GM12878 (cell line): ENCODE results near the gene RHBG. TPM values are rescaled to one million over a fixed set of nuclear protein-coding genes. Genes with fewer than 3 reads are reported as not detected.

Experiments used
- ATAC-seq: fragments of 200-7000 bp; cut with Tn5 transposase; 3 replicates; pipeline ENCODE4 v1.9.1; 2020; ENCODE audit warnings: mild to moderate bottlenecking, moderate library complexity
- BruUV-seq: library from RNA; stranded (reverse); fragments of 400-500 nt; replicated peaks from 2 replicates; lab custom pipeline; 2021; lab: Mats Ljungman, UMichigan
- CTCF ChIA-PET: fragments of 300-600 bp; sonication (Branson Sonifier 250); formaldehyde crosslinking; extraction: SDS; loops from one replicate; lab custom pipeline; 2021; ENCODE audit warnings: inconsistent platforms; lab: Yijun Ruan, JAX
- POLR2A ChIA-PET: fragments of 350-600 bp; formaldehyde crosslinking; extraction: SDS; loops from one replicate; lab custom pipeline; 2021; ENCODE audit warnings: inconsistent platforms; lab: Charles Lee
- RAD21 ChIA-PET: fragments of 300-600 bp; sonication (Branson Sonifier 250); formaldehyde crosslinking; loops from one replicate; lab custom pipeline; 2023; ENCODE audit warnings: antibody characterized with exemption; ENCODE audit not compliant: unreplicated experiment; lab: Charles Lee
- SMC1A ChIA-PET: fragments of 300-600 bp; sonication (Branson Sonifier 250); formaldehyde crosslinking; loops from one replicate; lab custom pipeline; 2023; ENCODE audit not compliant: unreplicated experiment, uncharacterized antibody; lab: Charles Lee
- DNase-seq: peaks from one replicate; pipeline ENCODE4 v3.0.0-alpha.2; 2011; ENCODE audit warnings: low read depth, low spot score
- FAIRE-seq: peaks from 3 replicates; lab custom pipeline; 2011; peaks lifted over from hg19 to GRCh38; lab: Jason Lieb, UNC
- H2AFZ ChIP-seq: 2 replicates; pipeline ENCODE4 v1.6.0; 2011; ENCODE audit warnings: low read depth, low read length, control low read depth; ENCODE audit not compliant: control insufficient read depth
- H3K27ac ChIP-seq: 2 replicates; pipeline ENCODE4 v1.5.1; 2011; ENCODE audit warnings: control low read depth; ENCODE audit not compliant: control insufficient read depth, insufficient read depth
- H3K27me3 ChIP-seq, 2 experiments: replicated peaks in 1 of 2; 2 replicates each; pipeline versions ENCODE4 v1.6.0 to v1.6.1; 2011; ENCODE audit warnings: low read length in 1 of 2; ENCODE audit not compliant: control insufficient read depth in 2 of 2, insufficient read depth in 2 of 2
- H3K36me3 ChIP-seq, 2 experiments: 2 replicates each; pipeline ENCODE4 v1.5.1; 2011; ENCODE audit warnings: low read length in 1 of 2; ENCODE audit not compliant: control insufficient read depth in 2 of 2, insufficient read depth in 2 of 2
- H3K4me1 ChIP-seq: 2 replicates; pipeline ENCODE4 v1.6.1; 2011; ENCODE audit warnings: mild to moderate bottlenecking, low read length, moderate library complexity, mixed read lengths; ENCODE audit not compliant: control insufficient read depth, insufficient read depth
- H3K4me2 ChIP-seq: 2 replicates; pipeline ENCODE4 v1.6.0; 2011; ENCODE audit warnings: control low read depth; ENCODE audit not compliant: control insufficient read depth, insufficient read depth
- H3K4me3 ChIP-seq: fragments of 200-600 bp; sonication (generic); 2 replicates; pipeline ENCODE4 v1.5.1; 2016
- H3K79me2 ChIP-seq: 2 replicates; pipeline ENCODE4 v1.6.0; 2011; ENCODE audit warnings: low read length; ENCODE audit not compliant: control insufficient read depth, insufficient read depth
- H3K9ac ChIP-seq: 2 replicates; pipeline ENCODE4 v1.8.0; 2011; ENCODE audit warnings: low read length, control low read depth, mixed read lengths; ENCODE audit not compliant: control insufficient read depth, insufficient read depth
- H3K9me3 ChIP-seq: replicated peaks from 3 replicates; pipeline ENCODE4 v1.5.1; 2011; ENCODE audit warnings: mild to moderate bottlenecking, low read length; ENCODE audit not compliant: control insufficient read depth, insufficient read depth
- H4K20me1 ChIP-seq: 2 replicates; pipeline ENCODE4 v1.6.0; 2011; ENCODE audit not compliant: control insufficient read depth, insufficient read depth
- BMI1 ChIP-seq: fragments of 450-650 bp; IDR thresholded peaks from 2 replicates; pipeline ENCODE4 v1.6.1; 2016; ENCODE audit warnings: mild to moderate bottlenecking, moderate library complexity, borderline replicate concordance
- CBX5 ChIP-seq: sonication (generic); IDR thresholded peaks from 2 replicates; pipeline ENCODE4 v1.6.1; 2016; ENCODE audit warnings: low read depth, moderate library complexity, mild to moderate bottlenecking, inconsistent platforms
- HCFC1 ChIP-seq: fragments of 150-350 bp; IDR thresholded peaks from 2 replicates; pipeline ENCODE4 v1.6.1; 2014; ENCODE audit warnings: low read length
- IKZF1 ChIP-seq: fragments of 450-650 bp; conservative IDR thresholded peaks from 2 replicates; pipeline ENCODE4 v1.6.1; 2017; ENCODE audit warnings: antibody characterized with exemption, mild to moderate bottlenecking
- IKZF2 ChIP-seq, 2 experiments: fragments of 450-650 bp; IDR thresholded peaks; 2 replicates each; pipeline ENCODE4 v1.6.1; 2017; ENCODE audit warnings: mild to moderate bottlenecking in 2 of 2, moderate library complexity in 2 of 2
- NBN ChIP-seq: fragments of 450-650 bp; IDR thresholded peaks from 2 replicates; pipeline ENCODE4 v1.6.1; 2016
- NR2C2 ChIP-seq: IDR thresholded peaks from 2 replicates; pipeline ENCODE4 v1.6.1; 2011; ENCODE audit warnings: borderline replicate concordance, low read depth; ENCODE audit not compliant: control insufficient read depth, insufficient read length
- PAX8 ChIP-seq: fragments of 450-650 bp; IDR thresholded peaks from 2 replicates; pipeline ENCODE4 v1.6.1; 2017; ENCODE audit warnings: mild to moderate bottlenecking, moderate library complexity
- STAT3 ChIP-seq: IDR thresholded peaks from 2 replicates; pipeline ENCODE4 v1.6.1; 2011; ENCODE audit warnings: low read depth, low read length, improper control_type of control experiment
- SUPT20H ChIP-seq: IDR thresholded peaks from 2 replicates; pipeline ENCODE4 v1.6.1; 2011; ENCODE audit warnings: low read depth, mild to moderate bottlenecking, low read length, moderate library complexity, borderline replicate concordance; ENCODE audit not compliant: control insufficient read depth
- TARDBP ChIP-seq: IDR thresholded peaks from 2 replicates; pipeline ENCODE4 v1.6.1; 2016; ENCODE audit warnings: borderline replicate concordance
- WGBS: methylation state at CpG from one replicate; pipeline ENCODE4 v1.1.6; 2016; ENCODE audit warnings: low lambda C conversion rate; ENCODE audit not compliant: insufficient replicate concordance, insufficient coverage; ENCODE audit errors: missing lambda C conversion rate; 5-methylcytosine and 5-hydroxymethylcytosine counted together
- in situ Hi-C: fragments of 300-500 bp; cut with MboI; formaldehyde crosslinking; loops from 9 replicates; pipeline ENCODE4 v1.14.3; 2018; ENCODE audit warnings: mixed read lengths
- intact Hi-C: fragments of 100-400 bp; cut with micrococcal nuclease; formaldehyde crosslinking; loops from one replicate; pipeline ENCODE4 v1.14.2; 2022; ENCODE audit not compliant: unreplicated experiment
- polyA plus RNA-seq, 11 experiments: library from polyadenylated mRNA; depleted of rRNA in 4 of 11; unstranded in 6 of 11; stranded (reverse) in 5 of 11; fragments of >200 nt; fragmentation: Nextera tagmentation in 4 of 11; fragmentation: Illumina TruSeq in 1 of 11; extraction: Ambion mirVana in 4 of 11; extraction: Trizol in 1 of 11; gene quantifications; 1 replicate in 1 of 11; 2 replicates in 10 of 11; pipeline versions ENCODE4 v1.2.1 to v1.2.3, GENCODE V29; 2011 to 2016; ENCODE audit warnings: inconsistent platforms in 2 of 11, missing spikeins in 2 of 11, low read depth in 1 of 11
- total RNA-seq, 4 experiments: library from RNA; depleted of rRNA in 3 of 4; stranded (reverse); fragments of >200 nt in 3 of 4; fragmentation: Illumina TruSeq in 1 of 4; extraction: Trizol in 1 of 4; gene quantifications; 2 replicates each; pipeline versions ENCODE4 v1.2.1 to v1.2.3, GENCODE V29; 2013 to 2021
- TF ChIP-seq, protein P1 (sequence below): fragments of 450-650 bp; IDR thresholded peaks from 2 replicates; pipeline ENCODE4 v1.6.1; 2014; ENCODE audit warnings: mild to moderate bottlenecking

The RHBG gene
- total and polyA plus RNA-seq, 10 of the 15 experiments (the other 5 are each of a cell fraction or from before 2014, with no cell fraction given), result not detected

DNA sequence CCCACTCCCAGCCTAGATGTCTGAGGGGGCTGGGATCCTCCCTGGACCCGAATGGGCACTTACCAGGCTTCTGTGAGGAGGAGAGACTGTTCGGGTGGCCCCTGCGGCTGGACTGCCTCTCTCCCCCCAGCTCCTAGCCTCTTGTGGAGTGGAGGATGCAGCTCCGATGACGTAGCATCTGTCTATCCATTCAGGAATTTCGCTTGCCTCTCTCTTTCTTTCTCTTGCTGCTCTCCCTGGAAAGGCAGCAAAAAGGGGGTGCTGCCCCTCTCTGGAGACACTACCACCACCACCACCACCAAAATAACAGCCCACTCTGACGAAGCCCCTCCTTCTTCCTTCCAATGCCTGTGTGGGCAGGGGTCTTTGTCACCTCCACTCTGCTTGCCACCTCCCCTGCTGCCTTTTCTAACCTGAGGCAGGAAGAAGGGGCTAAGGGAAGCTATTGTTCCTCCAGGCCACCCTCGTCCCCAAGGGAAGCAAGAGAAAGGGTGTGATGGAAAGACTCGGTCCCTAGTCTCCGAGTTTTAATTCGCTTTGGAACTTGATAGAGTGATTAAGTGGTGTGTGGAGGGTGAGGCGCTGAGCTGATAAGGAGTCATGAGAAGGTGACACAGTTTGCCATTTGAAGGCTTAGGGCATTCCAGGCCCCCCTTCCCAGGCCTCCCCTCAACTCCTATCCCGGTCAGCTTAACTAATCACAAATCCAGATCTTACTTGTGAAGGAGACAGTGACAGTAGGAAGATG lies 60.5 kb downstream of the RHBG start:
- Histone ChIP-seq H3K4me1 (no peaks in the 10 kb centered on the region; the same call in 1 of the 2 replicates), H2AFZ (no peak overlapping the region), H3K27me3 (peaks cover 16 to 26% of the 10 kb centered on the region in 2 experiments), H3K9ac (no peak overlapping the region), H3K79me2 (no peaks in the 10 kb centered on the region), H3K36me3 (no peaks in the 10 kb centered on the region), H3K9me3 (no peaks in the 10 kb centered on the region)
- ChIA-PET CTCF (interaction anchor here (0.5 to 2.9 kb wide), 2 partner anchors 44 to 156 kb away, joined by 3 to 13 read pairs; no protein-coding TSS in a partner anchor), RAD21 (interaction anchor here (1.2 kb wide), 1 partner anchor 16 kb away, joined by 4 read pairs; no protein-coding TSS in a partner anchor)
- intact Hi-C loops, result no loop called here
- no TSS peak for BruUV-seq
- no peak for DNase-seq
- ATAC-seq, result no peak
- TF ChIP-seq IKZF1 (no peak), NR2C2 (no peak), BMI1 (no peak), TARDBP (no peak), HCFC1 (no peak), STAT3 (no peak), CBX5 (no peak), NBN (no peak), IKZF2 (IDR thresholded peaks at IDR 0.05) (no peak), SUPT20H (no peak), PAX8 (no peak)
- TF ChIP-seq, protein P1, sequence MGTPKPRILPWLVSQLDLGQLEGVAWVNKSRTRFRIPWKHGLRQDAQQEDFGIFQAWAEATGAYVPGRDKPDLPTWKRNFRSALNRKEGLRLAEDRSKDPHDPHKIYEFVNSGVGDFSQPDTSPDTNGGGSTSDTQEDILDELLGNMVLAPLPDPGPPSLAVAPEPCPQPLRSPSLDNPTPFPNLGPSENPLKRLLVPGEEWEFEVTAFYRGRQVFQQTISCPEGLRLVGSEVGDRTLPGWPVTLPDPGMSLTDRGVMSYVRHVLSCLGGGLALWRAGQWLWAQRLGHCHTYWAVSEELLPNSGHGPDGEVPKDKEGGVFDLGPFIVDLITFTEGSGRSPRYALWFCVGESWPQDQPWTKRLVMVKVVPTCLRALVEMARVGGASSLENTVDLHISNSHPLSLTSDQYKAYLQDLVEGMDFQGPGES, result no peak
- TF ChIP-seq, all 136 proteins: peak for 0
- Histone ChIP-seq H3K4me3 (no peak overlapping the region), H3K4me2 (no peak overlapping the region), H4K20me1 (no peaks in the 10 kb centered on the region; the same call in 1 of the 2 replicates), H3K27ac (no peak overlapping the region)
- FAIRE-seq, result no peak
- 3% methylated on average over 13 of the region's 13 CpGs for WGBS
- ChIA-PET POLR2A (no interaction called here), SMC1A (interaction anchor here (1.3 kb wide), 1 partner anchor 17 kb away, joined by 4 read pairs; no protein-coding TSS in a partner anchor)
- in situ Hi-C loops, result no loop called here
